Measurements from ENCODE around the gene DOCK4.

The DOCK4 gene

DNA sequence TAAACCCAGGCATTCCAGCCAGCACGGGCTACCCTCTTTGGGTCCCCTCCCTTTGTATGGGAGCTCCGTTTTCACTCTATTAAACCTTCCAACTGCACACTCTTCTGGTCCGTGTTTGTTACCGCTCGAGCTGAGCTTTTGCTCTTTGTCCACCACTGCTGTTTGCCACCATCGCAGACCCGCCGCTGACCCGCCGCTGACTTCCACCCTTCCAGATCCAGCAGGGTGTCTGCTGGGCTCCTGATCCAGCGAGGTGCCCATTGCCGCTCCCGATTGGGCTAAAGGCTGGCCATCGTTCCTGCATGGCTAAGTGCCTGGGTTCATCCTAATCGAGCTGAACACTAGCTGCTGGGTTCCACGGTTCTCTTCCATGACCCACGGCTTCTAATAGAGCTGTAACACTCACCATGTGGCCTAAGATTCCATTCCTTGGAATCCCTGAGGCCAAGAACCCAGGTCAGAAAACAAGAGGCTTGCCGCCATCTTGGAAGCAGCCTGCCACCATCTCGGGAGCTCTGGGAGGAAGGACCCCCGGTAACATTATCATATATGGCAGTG lies 14.8 kb upstream of the DOCK4 start:
- no peak for DNase-seq (ENCODE audit: low spot score)

- DNase-seq (ENCODE audit: low spot score), result no peak
These were observed 9.6 kb upstream of the DOCK4 start for GRCh38 chr7:112215787-112216186.

- no peak for DNase-seq (ENCODE audit: low spot score)
These were observed 8.7 kb upstream of the DOCK4 start for GRCh38 chr7:112214883-112215282.

- no peak for DNase-seq (ENCODE audit: low spot score)
These were observed 8.1 kb upstream of the DOCK4 start for GRCh38 chr7:112214268-112214667.

DNA sequence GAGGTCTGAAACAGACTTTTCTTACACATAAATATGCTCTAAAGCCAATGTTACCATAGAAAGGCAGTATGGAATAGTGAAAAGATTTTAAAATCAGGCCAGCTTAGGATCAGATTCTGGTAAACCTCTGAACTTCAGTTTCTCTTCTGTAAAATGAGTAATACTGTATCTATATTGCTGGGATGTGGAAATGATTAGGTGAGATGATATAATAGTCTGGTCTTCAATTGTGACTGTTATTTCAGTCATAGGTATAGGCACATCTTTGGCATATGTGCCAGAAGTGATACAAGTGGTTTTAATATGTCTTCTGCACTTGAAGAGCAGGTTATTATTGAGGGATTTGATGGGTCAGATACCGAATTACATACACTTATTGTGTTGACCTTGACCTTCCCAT lies 7.5 kb upstream of the DOCK4 start:
- no peak for DNase-seq (ENCODE audit: low spot score)

DNA sequence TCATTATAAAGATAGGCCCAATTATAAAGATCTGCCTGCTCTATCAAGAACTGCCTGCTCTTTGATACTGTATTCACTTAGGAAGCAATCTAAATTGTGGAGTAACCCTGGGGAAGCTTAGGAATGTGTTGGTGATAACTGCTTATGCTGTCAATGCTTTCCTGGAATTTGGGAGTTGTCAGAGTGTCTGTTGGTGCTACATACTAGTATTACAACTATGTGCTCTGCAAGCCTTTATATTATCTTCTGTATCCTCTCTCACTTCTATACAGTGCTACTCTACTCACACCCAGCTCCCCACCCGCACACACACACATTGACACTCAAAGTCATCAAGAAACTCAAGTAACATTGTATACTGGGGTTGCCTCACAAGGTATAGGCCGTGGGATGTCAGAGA lies 6.4 kb upstream of the DOCK4 start:
- no peak for DNase-seq (ENCODE audit: low spot score)

GRCh38 chr7:112211348-112211907 lies 5.2 kb upstream of the DOCK4 start:
- no peak for DNase-seq (ENCODE audit: low spot score)

- DNase-seq (ENCODE audit: low spot score), result no peak
These were observed 1.6 kb upstream of the DOCK4 start for GRCh38 chr7:112207765-112208164.

GRCh38 chr7:112206991-112207592 lies 893 bp upstream of the DOCK4 start:
- DNase-seq (ENCODE audit: low spot score), result no peak

GRCh38 chr7:112205343-112206237 lies 609 bp downstream of the DOCK4 start:
- DNase-seq (ENCODE audit: low spot score), result peak; percentile 51

- DNase-seq (ENCODE audit: low spot score), result peak; percentile 22
These were observed 1.5 kb downstream of the DOCK4 start for GRCh38 chr7:112204499-112205342.

GRCh38 chr7:112203365-112203739 lies 2.8 kb downstream of the DOCK4 start:
- DNase-seq (ENCODE audit: low spot score), result no peak

DNA sequence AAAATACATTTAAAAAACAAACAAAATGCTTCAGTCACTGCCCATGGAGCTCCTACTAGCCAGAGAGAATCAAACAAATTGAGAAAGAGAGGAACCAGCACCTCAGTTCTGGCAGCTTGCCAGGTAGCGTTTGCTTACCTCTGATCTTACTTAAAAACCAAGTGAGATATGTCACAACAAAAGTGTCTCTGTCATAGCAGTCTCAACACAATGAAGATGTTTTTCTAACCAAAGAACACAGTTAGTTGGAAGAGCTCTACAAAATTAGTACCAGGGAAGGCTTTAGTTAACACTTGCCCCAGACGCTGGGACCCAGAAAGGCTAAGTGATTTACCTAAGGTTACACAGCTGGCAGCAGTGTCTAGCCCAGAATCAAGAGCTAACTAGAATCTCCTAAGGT lies 3.4 kb downstream of the DOCK4 start:
- no peak for DNase-seq (ENCODE audit: low spot score)

GRCh38 chr7:112201839-112202238 lies 4.4 kb downstream of the DOCK4 start:
- no peak for DNase-seq (ENCODE audit: low spot score)

GRCh38 chr7:112201411-112201810 lies 4.8 kb downstream of the DOCK4 start:
- DNase-seq (ENCODE audit: low spot score), result no peak

DNA sequence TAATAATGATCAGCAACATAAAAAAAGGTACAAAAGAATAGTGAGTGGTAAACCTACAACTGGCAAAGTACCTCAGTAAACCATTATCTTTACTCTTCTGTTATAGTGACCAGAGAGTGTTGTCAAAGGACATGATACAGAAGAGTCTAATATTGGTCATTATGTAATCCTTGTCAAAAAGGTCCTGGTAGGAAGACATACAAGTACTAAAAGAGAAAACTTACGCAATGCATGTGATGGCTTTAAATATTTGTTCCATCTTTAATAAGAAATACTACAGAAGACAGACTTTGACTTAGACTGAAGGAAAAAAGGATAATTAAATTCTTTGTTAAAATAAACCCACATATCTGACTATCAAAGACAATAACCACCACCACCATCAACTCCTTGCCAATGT lies 6.5 kb downstream of the DOCK4 start:
- no peak for DNase-seq (ENCODE audit: low spot score)

DNA sequence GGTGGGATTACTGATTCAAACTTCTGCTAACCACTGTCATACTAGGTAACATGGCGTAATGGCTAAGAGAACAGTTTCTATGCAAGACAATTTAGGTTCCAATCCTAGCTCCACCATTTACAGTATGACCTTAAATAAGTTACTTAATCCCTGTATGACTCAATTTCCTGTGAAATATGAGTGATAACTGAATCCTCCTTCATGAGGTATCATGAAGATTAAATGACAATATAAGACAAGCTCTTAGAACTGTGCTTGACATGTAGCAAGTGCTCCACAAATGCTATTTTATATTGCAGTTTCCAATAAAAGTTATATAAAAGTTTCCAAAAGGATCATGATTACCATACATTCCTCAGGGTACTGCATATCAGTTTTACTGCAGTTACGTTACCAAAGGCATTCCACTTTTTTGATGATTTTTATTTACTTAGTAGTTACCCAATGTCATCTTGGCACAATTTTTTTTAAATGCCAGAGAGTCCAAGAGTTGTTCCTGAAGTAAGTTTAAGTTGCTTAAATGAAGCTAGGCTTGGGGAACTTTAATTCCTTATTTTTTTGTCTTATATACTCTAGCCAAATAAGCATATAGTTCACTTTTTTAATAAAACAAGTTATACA lies 7.1 kb downstream of the DOCK4 start:
- DNase-seq (ENCODE audit: low spot score), result no peak

GRCh38 chr7:112197322-112197721 lies 8.9 kb downstream of the DOCK4 start:
- DNase-seq (ENCODE audit: low spot score), result no peak

GRCh38 chr7:112195717-112196116 lies 10.5 kb downstream of the DOCK4 start:
- no peak for DNase-seq (ENCODE audit: low spot score)

DNA sequence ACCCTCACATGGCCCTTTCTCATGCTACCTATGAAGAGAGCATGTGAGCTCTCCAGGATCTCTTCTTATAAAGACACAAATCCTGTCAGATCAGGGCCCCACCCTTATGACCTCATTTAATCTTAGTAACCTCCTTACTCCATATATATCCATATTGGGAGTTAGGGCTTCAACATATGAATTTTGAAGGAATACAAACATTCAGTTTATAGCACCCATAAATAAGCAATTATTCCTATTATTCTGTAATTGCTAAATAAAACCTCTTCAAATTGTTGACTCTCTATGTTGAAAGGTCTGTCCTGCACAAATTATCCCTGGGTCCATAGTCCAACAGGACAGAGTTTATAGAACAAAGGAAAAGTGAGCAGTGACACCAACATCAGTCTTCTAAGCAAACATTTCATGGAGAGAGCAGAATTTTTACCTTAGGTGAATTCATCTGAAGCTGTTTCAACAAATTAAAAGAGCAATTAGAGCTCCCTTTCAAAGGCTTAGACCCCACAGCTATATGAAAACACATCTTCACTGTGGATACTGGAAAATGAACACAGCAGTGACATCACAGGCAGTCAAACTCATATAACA lies 12.2 kb downstream of the DOCK4 start:
- DNase-seq (ENCODE audit: low spot score), result no peak
